Measurements from ENCODE around the gene SLC44A5.

The SLC44A5 gene

DNA sequence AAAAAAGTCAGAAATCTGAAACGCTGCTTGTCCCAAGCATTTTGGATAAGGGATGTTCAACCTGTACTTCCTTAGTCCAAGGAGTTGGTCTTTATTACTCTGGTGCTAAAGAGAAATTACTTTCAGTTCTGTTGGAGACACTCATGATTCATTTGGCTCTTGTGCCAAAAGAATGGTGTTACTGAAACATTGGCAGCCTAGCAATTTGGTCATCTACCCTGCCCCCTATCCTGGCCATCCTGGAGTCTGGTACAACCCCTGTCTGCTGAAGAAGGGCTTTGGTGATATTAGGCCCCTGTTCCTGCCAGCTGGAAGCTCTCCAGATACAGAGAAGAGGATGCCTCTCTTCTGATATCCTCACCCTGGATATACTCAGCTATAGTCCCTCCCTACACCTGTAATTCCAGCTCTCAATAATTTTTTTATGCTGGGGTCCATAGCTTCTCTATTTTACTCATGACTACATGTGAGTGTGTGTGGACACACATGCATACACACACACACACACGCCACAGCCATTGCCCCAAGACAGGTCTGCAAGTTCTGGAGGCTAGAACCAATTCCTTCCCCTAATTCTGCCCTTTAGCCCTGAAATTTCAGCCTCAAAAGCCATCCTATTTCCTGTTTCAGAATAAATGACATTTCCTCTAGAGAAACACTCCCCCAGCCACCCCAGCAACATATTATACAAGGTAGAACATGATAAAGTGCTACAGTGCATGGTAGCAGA lies 436.7 kb downstream of the SLC44A5 start:
- DNase-seq (ENCODE audit: low read depth), result no peak

DNA sequence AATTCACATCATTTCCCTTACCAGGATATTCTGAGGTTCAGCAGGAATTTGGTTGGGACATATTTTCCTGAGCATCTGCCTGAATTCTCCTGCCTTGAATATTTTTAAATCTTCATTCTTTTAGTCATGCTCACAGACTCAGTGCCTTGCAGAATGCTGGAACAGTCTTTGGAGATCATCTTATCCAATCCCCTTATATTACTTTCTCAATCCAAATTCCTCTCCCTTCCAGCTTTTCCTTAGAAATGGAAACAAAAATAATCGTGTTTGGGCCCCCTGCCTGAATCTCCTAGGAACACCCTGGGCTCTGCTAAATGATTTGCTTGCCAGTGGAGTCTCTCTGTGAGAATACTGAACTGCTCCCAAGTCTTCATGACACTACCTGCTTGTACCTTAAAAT lies 438.4 kb downstream of the SLC44A5 start:
- no peak for DNase-seq (ENCODE audit: low read depth)

DNA sequence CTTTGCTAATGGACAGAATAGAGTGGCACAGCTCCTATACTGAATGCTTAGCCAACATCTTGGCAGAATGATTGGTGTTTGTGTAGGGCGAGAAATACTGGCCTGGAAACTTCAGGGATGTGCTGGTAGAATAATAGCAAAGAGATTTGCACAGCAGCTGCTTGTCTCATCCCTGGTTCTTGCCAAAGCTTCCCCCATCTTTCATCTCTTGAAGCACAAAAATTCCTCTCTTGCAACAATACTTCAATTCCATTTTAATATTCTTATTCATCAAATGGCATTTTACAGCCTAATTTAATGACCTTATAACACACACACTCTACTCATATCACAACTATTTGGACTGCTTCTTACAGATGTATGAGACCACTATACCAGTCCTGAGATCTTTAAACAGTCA lies 439.0 kb downstream of the SLC44A5 start:
- no peak for DNase-seq (ENCODE audit: low read depth)

DNA sequence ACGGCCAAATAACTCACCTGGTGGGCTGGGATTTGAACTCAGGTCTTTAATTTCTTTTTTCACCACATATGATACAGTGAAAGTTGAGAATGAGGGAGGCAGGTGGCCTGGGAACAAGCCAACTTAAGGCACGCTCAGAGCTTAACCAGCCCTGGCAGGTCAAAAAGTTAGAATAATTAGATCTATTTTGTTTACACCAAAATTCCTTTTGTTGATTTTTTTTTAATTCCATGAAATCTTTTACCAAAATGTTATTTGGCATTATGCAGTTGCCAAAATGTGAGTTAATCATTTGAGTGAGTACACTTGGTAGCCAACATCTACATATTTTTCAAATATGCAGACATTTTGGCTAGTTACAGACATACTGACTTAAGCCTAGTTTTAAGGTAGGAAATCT lies 439.9 kb downstream of the SLC44A5 start:
- DNase-seq (ENCODE audit: low read depth), result no peak

DNA sequence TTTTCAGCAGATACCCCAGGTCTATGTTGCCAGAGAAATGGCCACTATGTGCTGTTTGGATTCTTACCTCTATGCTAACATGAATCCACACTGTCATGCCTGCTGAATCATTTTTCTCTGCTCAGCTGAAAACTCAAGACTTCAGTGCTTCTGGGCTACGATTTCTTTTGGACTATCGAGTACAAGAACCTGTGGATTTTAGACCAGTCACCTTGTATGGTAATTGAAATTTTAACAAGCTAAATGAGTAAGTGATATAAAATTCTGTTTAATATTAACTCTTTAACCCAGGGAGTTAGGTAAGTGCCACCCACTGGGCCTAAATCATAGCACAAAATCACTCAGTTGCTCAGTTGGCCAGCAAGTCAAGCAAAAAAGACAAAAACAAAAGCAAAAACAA lies 440.9 kb downstream of the SLC44A5 start:
- DNase-seq (ENCODE audit: low read depth), result no peak

DNA sequence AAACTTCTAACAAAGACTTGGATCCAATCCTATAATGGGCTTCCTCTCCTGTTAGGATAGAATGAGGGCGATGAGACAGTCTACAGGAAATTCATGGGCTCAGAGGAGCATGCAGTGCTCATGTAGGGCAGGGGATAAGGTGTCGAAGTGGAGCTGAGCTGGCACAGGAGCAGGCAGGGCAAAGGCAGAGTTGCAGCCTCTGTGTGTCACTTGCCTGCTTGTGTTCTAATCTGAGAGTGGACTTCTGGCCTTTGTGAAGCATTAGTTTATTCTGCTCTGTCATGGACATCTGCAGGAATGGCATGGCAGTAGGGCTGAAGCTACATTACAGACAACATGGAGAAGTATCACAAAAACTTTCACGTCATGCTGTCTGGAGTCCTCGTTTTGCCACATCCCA lies 444.1 kb downstream of the SLC44A5 start:
- no peak for DNase-seq (ENCODE audit: low read depth)

DNA sequence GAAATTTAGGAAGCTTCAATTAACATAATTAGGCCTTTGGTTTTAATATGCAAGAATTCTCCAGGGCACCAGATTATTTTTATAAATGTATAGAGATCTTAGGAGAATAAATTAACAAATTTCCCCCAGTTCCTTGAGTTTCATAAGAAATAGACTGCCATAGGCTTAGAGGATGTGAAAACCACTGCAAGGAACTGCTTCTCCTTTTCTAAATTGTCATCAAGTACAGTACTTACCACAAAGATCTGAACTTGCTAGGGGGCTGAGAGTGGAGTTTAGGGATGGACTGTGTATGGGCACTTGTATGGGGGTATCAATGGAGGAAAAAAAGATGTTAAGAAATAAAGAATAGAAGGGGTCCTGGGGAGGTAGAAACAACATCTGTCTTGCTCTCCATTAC lies 445.6 kb downstream of the SLC44A5 start:
- DNase-seq (ENCODE audit: low read depth), result no peak

DNA sequence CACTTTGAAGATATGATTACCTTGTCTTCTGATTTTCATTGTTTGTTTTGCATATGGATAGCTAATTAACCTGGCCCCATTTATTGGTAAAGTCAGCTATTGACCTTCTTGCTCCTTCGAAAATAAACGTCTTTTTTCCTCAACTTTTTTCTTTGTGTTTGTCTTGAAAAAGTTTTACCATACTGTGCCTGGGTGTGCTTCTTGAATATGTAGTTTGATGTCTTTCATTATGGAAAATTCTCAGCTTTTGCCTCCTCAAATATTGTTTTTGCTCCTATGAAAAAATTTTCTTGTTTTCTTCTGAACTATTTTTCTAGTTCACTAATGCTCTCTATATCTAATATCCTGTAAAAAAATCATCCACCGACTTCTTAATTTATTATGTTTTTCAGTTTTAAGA lies 451.8 kb downstream of the SLC44A5 start:
- no peak for DNase-seq (ENCODE audit: low read depth)
